D721Med (cell line): Measurements from ENCODE around the gene POLR2J.

Source experiments
- DNase-seq: peaks from one replicate; pipeline ENCODE4 v3.0.0; 2011; ENCODE audit warnings: low spot score; ENCODE audit not compliant: insufficient read length
- FAIRE-seq: peaks from 2 replicates; lab custom pipeline; 2011; peaks lifted over from hg19 to GRCh38; lab: Jason Lieb, UNC
- TF ChIP-seq, protein P1 (sequence below): IDR thresholded peaks from 2 replicates; pipeline ENCODE4 v1.5.1; 2012; ENCODE audit warnings: mild to moderate bottlenecking, control low read depth; ENCODE audit not compliant: insufficient read depth; ENCODE audit errors: missing control alignments

Gene POLR2J

DNA sequence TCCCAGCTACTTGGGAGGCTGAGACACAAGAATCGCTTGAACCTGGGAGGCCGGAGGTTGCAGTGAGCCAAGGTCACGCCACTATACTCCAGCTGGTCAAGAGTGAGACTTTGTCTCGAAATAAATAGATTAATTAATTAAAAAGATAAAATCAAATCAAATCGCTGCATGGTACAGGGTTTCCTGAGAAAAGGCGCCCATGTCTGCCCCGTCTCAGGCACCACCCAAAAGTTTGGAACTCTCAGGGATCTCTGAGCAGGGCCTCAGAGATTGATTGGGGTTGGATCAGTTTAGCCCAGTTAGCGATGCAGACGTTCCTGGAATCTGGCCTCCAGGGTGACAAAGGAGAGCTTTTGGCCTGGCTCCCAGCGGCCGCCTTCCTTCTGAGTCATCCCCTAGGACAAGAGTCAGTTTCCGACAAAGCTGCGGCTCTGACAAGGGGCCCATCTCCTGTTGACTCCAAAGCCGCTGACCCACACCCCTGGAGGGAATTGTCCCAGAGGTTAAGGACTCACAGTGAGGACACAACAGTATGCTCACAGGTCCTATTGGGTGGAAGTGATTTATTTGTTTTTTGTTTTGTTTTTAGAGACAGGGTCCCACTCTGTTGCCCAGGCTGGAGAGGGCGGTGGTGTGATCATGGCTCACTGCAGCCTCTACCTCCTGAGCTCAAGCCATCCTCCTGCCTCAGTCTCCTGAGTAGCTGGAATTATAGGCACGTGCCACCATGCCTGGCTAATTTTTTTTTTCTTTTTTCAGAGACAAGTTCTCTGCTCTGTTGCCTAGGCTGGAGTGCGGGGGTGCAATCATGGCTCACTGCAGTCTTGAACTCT lies 38.5 kb downstream of the POLR2J start:
- TF ChIP-seq, protein P1, sequence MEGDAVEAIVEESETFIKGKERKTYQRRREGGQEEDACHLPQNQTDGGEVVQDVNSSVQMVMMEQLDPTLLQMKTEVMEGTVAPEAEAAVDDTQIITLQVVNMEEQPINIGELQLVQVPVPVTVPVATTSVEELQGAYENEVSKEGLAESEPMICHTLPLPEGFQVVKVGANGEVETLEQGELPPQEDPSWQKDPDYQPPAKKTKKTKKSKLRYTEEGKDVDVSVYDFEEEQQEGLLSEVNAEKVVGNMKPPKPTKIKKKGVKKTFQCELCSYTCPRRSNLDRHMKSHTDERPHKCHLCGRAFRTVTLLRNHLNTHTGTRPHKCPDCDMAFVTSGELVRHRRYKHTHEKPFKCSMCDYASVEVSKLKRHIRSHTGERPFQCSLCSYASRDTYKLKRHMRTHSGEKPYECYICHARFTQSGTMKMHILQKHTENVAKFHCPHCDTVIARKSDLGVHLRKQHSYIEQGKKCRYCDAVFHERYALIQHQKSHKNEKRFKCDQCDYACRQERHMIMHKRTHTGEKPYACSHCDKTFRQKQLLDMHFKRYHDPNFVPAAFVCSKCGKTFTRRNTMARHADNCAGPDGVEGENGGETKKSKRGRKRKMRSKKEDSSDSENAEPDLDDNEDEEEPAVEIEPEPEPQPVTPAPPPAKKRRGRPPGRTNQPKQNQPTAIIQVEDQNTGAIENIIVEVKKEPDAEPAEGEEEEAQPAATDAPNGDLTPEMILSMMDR = no peak
- FAIRE-seq (no peak), DNase-seq (no peak)

DNA sequence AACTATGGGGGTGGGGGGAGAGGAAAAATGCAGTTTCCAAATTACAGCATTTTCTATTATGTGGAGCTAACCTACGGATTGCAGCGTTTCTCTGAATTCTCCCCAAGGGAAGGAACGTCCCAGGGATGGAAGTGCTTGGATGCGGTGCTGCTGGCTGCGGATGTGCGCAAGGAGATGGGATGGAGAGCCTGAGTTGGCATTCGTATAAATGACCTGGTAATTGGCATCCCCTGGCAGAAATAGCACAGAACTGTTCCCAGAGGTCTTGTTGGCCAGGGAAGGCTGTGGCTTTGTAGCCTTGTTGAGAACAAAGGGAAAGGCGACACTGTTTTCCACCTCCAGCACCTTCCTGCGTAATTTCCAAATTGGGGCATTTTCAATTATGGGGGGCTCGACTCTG lies 42.6 kb downstream of the POLR2J start:
- TF ChIP-seq, protein P1 = no peak
- FAIRE-seq (no peak), DNase-seq (no peak)

DNA sequence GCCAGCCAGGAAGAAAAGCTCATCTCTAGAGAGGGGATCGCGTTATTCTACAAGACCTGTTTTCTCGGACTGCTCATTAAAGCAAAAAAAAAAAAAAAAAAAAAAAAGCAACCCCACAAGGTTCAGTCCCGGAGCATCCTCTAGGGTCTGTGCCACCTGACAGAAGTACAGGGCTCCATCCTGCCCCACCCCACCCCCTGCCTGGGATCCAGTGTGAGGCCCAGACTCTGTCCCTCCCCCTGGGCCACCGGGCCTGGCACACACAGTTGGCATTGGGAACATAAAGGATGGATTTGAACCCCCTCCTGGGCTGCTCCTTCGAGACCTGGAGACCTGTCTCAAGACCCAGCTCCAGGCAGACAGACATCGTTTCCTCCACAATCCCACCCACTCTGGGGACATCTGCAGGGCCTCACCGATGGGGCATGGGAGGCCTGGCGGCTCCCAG lies 44.7 kb downstream of the POLR2J start:
- FAIRE-seq = no peak

DNA sequence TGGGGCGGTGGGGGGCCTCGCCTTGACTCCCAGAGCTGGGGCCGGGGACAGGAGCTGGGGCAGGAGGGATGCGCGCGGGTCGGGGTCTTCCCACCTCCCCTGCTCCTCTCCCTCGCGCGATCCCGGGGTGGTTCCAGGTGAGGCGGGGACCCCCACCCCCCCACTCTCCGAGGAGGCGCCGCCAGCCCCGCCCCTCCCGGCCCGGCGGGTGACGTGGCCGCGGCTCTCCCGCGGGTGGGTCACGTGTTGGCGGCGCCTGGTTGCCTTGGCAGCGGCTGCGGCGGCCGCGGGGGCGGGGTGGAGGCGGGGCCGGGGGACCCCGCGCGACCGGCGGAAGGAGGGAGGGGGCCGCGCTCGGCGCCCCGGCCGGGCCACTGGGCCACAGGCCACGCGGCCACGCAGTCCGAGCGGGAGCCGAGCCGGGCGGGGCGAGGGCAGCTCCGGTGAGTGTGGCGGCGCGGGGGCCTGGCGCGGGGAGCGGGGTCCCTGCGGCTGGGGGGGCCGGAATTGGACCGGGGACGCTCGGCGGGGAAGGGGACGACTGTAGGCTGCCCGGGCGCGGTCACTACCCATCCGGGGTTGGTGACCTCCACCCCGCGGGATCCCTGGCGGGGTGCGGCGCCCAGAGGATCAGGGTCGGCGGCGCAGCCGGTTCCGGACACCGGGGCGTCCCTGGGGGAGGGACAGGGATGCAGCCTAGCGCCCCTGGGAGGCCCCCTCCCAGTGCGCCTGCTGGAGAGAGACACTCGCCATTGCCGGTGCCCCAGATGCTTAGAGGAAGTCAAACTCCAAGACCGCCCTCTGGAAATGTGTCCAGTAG lies 45.3 kb downstream of the POLR2J start, which contains the start of gene ORAI2:
TSS of gene ORAI2 (plus strand) at position 357 of the 820 bp plus-strand sequence. CDS start 5,382 bp downstream, outside the sequence.
- peak; percentile 80 for DNase-seq
- TF ChIP-seq, protein P1 = no peak
- no peak for FAIRE-seq

More for the DNA sequence above, 44.7 kb downstream of the POLR2J start:
- no peak for DNase-seq
- TF ChIP-seq, protein P1 = no peak

DNA sequence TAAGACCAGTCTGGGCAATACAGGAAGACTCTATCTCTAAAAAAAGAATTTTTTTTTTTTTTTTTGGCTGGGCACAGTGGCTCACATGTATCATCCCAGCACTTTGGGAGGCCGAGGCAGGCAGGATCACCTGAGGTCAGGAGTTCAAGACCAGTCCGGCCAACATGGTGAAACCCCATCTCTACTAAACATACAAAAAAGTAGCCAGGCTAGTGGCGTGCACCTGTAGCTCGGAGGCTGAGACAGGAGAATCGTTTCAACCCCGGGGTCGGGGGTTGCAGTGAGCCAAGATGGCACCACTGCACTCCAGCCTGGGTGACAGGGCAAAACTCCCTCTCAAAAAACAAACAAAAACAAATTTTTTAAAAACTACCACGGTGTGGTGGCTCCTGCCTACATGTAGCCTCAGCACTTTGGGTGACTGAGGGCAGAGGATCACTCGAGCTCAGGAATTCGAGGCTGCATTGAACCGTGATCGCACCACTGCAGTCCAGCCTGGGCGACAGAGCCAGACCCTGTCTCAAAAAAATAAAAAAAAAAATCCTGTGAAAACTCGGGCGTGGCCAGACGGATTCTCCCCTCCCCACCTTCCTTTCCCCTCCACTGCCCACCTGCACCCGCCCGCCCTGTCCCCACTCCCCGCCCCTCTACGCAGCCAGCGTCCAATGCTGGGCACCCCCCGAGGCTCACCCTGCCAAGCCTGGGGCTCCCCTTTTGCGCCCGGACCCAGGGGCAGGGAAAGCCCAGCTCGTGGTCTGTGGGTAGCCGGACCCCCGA lies 46.1 kb downstream of the POLR2J start:
- FAIRE-seq = no peak

More for the DNA sequence above, 46.1 kb downstream of the POLR2J start:
- DNase-seq = no peak
- TF ChIP-seq, protein P1 = no peak
